ENCODE results near the gene SOX30.

DNA sequence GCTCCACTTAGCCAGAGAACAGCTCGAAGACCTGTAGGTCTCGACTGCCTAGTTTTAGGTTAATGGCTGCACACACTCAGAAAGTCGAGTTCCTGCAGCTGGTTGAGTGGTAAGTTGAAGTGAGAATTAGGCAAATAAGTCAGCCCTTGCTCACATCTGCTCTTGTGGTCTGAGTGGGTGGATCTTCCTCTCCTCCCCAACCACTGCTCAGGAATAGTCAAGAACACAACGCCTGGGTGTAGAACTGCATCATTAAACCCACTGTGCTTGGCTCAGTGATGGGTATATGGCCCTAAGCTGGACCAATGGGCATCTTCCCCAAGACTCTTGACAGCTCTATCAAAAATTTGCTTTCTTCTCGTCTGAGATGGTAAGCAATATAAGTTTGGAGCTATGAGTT lies 55.8 kb downstream of the SOX30 start:
- TF ChIP-seq POLR2AphosphoS5 (IDR thresholded peaks at IDR 0.05): no peak
- no peak for TF ChIP-seq CTCF (IDR thresholded peaks at IDR 0.05)

Data from gastroesophageal sphincter (tissue), 3 donors.